ENCODE measurements around the gene PHACTR3. TPM values are rescaled to one million over a fixed set of nuclear protein-coding genes. Genes with fewer than 3 reads are reported as not detected.

The PHACTR3 gene
- total RNA-seq, 1 experiment from 2014 or later = not detected

GRCh38 chr20:59723607-59724456 is 119.5 kb downstream of the PHACTR3 start:
- DNase-seq = peak; percentile 81
- Histone ChIP-seq H3K36me3 (ENCODE audit: insufficient read depth, low read length) (no peaks in the 10 kb centered on the region), H3K9ac (ENCODE audit: low read length) (no peak overlapping the region)

GRCh38 chr20:59724457-59725366 is 120.4 kb downstream of the PHACTR3 start:
- no peaks in the 10 kb centered on the region for H3K9me3 ChIP-seq (ENCODE audit: low read length)
- no peaks in the 10 kb centered on the region; the same call in 1 of the 2 replicates for H4K20me1 ChIP-seq (ENCODE audit: insufficient read depth, low read depth, low read length)
- H3K27me3 ChIP-seq (ENCODE audit: low read length) = no peaks in the 10 kb centered on the region
- peaks cover 27% of the 10 kb centered on the region for H3K4me1 ChIP-seq (ENCODE audit: low read length)
- H3K9me2 ChIP-seq (replicated peaks; ENCODE audit: insufficient read depth, low read length) = no peaks in the 10 kb centered on the region
- no peak for DNase-seq
- no peak overlapping the region for H2AFZ ChIP-seq (ENCODE audit: low read length)
- H3K9ac ChIP-seq (ENCODE audit: low read length) = no peak overlapping the region
- H3K36me3 ChIP-seq (ENCODE audit: insufficient read depth, low read length) = no peaks in the 10 kb centered on the region
- no peak overlapping the region for H3K4me3 ChIP-seq (ENCODE audit: low read length)
- H3K27ac ChIP-seq (ENCODE audit: low read length) = no peak overlapping the region
- no peaks in the 10 kb centered on the region for H3K79me2 ChIP-seq (ENCODE audit: low read length)
- H3K4me2 ChIP-seq (ENCODE audit: low read depth, low read length, poor library complexity, severe bottlenecking) = peak overlapping the region; percentile 44

More at GRCh38 chr20:59723607-59724456, 119.5 kb downstream of the PHACTR3 start:
- H3K9me2 ChIP-seq (replicated peaks; ENCODE audit: insufficient read depth, low read length) = no peaks in the 10 kb centered on the region
- no peaks in the 10 kb centered on the region; the same call in 1 of the 2 replicates for H4K20me1 ChIP-seq (ENCODE audit: insufficient read depth, low read depth, low read length)
- H3K27me3 ChIP-seq (ENCODE audit: low read length) = no peaks in the 10 kb centered on the region
- no peak overlapping the region for H3K27ac ChIP-seq (ENCODE audit: low read length)
- no peaks in the 10 kb centered on the region for H3K9me3 ChIP-seq (ENCODE audit: low read length)
- H3K79me2 ChIP-seq (ENCODE audit: low read length) = no peaks in the 10 kb centered on the region
- no peak overlapping the region for H3K4me3 ChIP-seq (ENCODE audit: low read length)
- no peak overlapping the region for H2AFZ ChIP-seq (ENCODE audit: low read length)
- peaks cover 27% of the 10 kb centered on the region for H3K4me1 ChIP-seq (ENCODE audit: low read length)
- H3K4me2 ChIP-seq (ENCODE audit: low read depth, low read length, poor library complexity, severe bottlenecking) = peak overlapping the region; percentile 44

- H3K27ac ChIP-seq (ENCODE audit: low read length) = no peak overlapping the region
- H3K27me3 ChIP-seq (ENCODE audit: low read length) = no peaks in the 10 kb centered on the region
- no peaks in the 10 kb centered on the region for H3K79me2 ChIP-seq (ENCODE audit: low read length)
- no peaks in the 10 kb centered on the region for H3K9me3 ChIP-seq (ENCODE audit: low read length)
- H3K9me2 ChIP-seq (replicated peaks; ENCODE audit: insufficient read depth, low read length) = no peaks in the 10 kb centered on the region
- no peak overlapping the region for H3K4me3 ChIP-seq (ENCODE audit: low read length)
- no peak overlapping the region for H3K4me2 ChIP-seq (ENCODE audit: low read depth, low read length, poor library complexity, severe bottlenecking)
- H3K9ac ChIP-seq (ENCODE audit: low read length) = no peak overlapping the region
- H3K36me3 ChIP-seq (ENCODE audit: insufficient read depth, low read length) = no peaks in the 10 kb centered on the region
- H3K4me1 ChIP-seq (ENCODE audit: low read length) = peaks cover 27% of the 10 kb centered on the region
- no peak for DNase-seq
- no peaks in the 10 kb centered on the region; the same call in 1 of the 2 replicates for H4K20me1 ChIP-seq (ENCODE audit: insufficient read depth, low read depth, low read length)
- H2AFZ ChIP-seq (ENCODE audit: low read length) = no peak overlapping the region
Measured at GRCh38 chr20:59725476-59726280, 121.3 kb downstream of the PHACTR3 start.

- no peaks in the 10 kb centered on the region for H3K36me3 ChIP-seq (ENCODE audit: insufficient read depth, low read length)
- no peaks in the 10 kb centered on the region for H3K79me2 ChIP-seq (ENCODE audit: low read length)
- no peaks in the 10 kb centered on the region for H3K9me2 ChIP-seq (replicated peaks; ENCODE audit: insufficient read depth, low read length)
- H2AFZ ChIP-seq (ENCODE audit: low read length) = no peak overlapping the region
- H3K9me3 ChIP-seq (ENCODE audit: low read length) = no peaks in the 10 kb centered on the region
- H3K4me2 ChIP-seq (ENCODE audit: low read depth, low read length, poor library complexity, severe bottlenecking) = no peak overlapping the region
- no peak for DNase-seq
- peaks cover 27% of the 10 kb centered on the region for H3K4me1 ChIP-seq (ENCODE audit: low read length)
- H3K27me3 ChIP-seq (ENCODE audit: low read length) = no peaks in the 10 kb centered on the region
- no peak overlapping the region for H3K27ac ChIP-seq (ENCODE audit: low read length)
- H4K20me1 ChIP-seq (ENCODE audit: insufficient read depth, low read depth, low read length) = no peaks in the 10 kb centered on the region; the same call in 1 of the 2 replicates
- H3K9ac ChIP-seq (ENCODE audit: low read length) = no peak overlapping the region
- H3K4me3 ChIP-seq (ENCODE audit: low read length) = no peak overlapping the region
Measured at GRCh38 chr20:59726281-59726595, 121.9 kb downstream of the PHACTR3 start.

GRCh38 chr20:59728722-59729430 is 124.5 kb downstream of the PHACTR3 start:
- H3K27me3 ChIP-seq (ENCODE audit: low read length) = no peaks in the 10 kb centered on the region
- no peaks in the 10 kb centered on the region; the same call in 1 of the 2 replicates for H4K20me1 ChIP-seq (ENCODE audit: insufficient read depth, low read depth, low read length)
- no peaks in the 10 kb centered on the region for H3K9me3 ChIP-seq (ENCODE audit: low read length)
- no peak overlapping the region for H3K4me3 ChIP-seq (ENCODE audit: low read length)
- no peak overlapping the region for H2AFZ ChIP-seq (ENCODE audit: low read length)
- H3K79me2 ChIP-seq (ENCODE audit: low read length) = no peaks in the 10 kb centered on the region
- no peaks in the 10 kb centered on the region for H3K9me2 ChIP-seq (replicated peaks; ENCODE audit: insufficient read depth, low read length)
- peaks cover 10% of the 10 kb centered on the region for H3K4me1 ChIP-seq (ENCODE audit: low read length)
- no peak overlapping the region for H3K27ac ChIP-seq (ENCODE audit: low read length)
- no peak overlapping the region for H3K9ac ChIP-seq (ENCODE audit: low read length)
- no peak overlapping the region for H3K4me2 ChIP-seq (ENCODE audit: low read depth, low read length, poor library complexity, severe bottlenecking)
- DNase-seq = no peak
- H3K36me3 ChIP-seq (ENCODE audit: insufficient read depth, low read length) = no peaks in the 10 kb centered on the region

- no peak overlapping the region for H3K4me3 ChIP-seq (ENCODE audit: low read length)
- no peak overlapping the region for H3K27ac ChIP-seq (ENCODE audit: low read length)
- no peak for DNase-seq
- no peaks in the 10 kb centered on the region for H3K27me3 ChIP-seq (ENCODE audit: low read length)
- no peak overlapping the region for H3K9ac ChIP-seq (ENCODE audit: low read length)
- no peak overlapping the region for H3K4me2 ChIP-seq (ENCODE audit: low read depth, low read length, poor library complexity, severe bottlenecking)
- peaks cover 4% of the 10 kb centered on the region for H3K4me1 ChIP-seq (ENCODE audit: low read length)
- H3K9me3 ChIP-seq (ENCODE audit: low read length) = no peaks in the 10 kb centered on the region
- H3K9me2 ChIP-seq (replicated peaks; ENCODE audit: insufficient read depth, low read length) = no peaks in the 10 kb centered on the region
- no peaks in the 10 kb centered on the region; the same call in 1 of the 2 replicates for H4K20me1 ChIP-seq (ENCODE audit: insufficient read depth, low read depth, low read length)
- no peak overlapping the region for H2AFZ ChIP-seq (ENCODE audit: low read length)
- H3K79me2 ChIP-seq (ENCODE audit: low read length) = no peaks in the 10 kb centered on the region
- no peaks in the 10 kb centered on the region for H3K36me3 ChIP-seq (ENCODE audit: insufficient read depth, low read length)
Measured at GRCh38 chr20:59729506-59729905, 125.2 kb downstream of the PHACTR3 start.

GRCh38 chr20:59730722-59731121 is 126.4 kb downstream of the PHACTR3 start:
- Histone ChIP-seq H3K4me2 (ENCODE audit: low read depth, low read length, poor library complexity, severe bottlenecking) (no peak overlapping the region), H3K27ac (ENCODE audit: low read length) (no peak overlapping the region), H3K27me3 (ENCODE audit: low read length) (no peaks in the 10 kb centered on the region), H3K36me3 (ENCODE audit: insufficient read depth, low read length) (no peaks in the 10 kb centered on the region), H3K9ac (ENCODE audit: low read length) (no peak overlapping the region), H3K9me3 (ENCODE audit: low read length) (no peaks in the 10 kb centered on the region), H3K79me2 (ENCODE audit: low read length) (no peaks in the 10 kb centered on the region), H4K20me1 (ENCODE audit: insufficient read depth, low read depth, low read length) (no peaks in the 10 kb centered on the region), H3K9me2 (replicated peaks; ENCODE audit: insufficient read depth, low read length) (no peaks in the 10 kb centered on the region), H3K4me1 (ENCODE audit: low read length) (no peaks in the 10 kb centered on the region; the same call in 1 of the 2 replicates), H2AFZ (ENCODE audit: low read length) (no peak overlapping the region), H3K4me3 (ENCODE audit: low read length) (no peak overlapping the region)
- no peak for DNase-seq
